Measurements from ENCODE around the gene HOXD11.

HOXD11 gene

DNA sequence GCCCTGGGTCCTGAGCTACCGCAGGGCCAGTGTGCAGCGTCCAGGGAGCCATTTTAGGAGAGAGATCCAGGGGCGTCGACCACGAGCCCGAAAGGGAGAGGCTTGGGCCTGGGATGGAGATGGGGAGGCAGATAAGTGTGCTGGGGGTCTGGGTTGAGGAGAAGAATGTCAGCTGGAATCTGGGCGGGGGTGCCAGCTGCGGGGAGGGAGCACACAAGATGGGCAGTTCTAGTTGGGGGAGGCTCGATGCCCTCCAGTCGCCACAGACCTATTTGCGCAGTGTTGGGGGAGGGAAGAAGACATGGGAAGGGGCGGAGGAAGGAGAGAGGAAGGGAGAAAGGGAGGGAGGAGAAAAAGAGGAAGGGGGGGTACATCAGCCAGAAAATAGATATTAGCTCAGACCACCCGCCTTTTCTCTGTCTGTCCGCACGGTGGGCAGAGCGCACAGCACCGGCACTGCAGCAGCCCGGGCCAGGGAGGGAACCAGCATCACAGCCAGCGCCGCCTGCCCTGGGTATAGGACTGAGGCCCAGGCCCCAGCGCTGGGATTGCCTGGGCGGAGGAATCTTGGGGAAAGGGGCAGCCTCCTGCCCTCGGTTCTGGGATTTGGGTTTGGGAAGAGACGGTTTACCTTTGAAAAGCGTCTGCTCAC lies 1.9 kb upstream of the HOXD11 start:
- Mint-ChIP-seq H3K4me1 (peaks cover 46% of the 10 kb centered on the region), H3K27me3 (peaks cover 95% of the 10 kb centered on the region), H3K4me3 (peak overlapping the region; percentile 55 to 72), H3K9me3 (no peaks in the 10 kb centered on the region), H3K27ac (no peak overlapping the region)
- ATAC-seq (no peak), DNase-seq (peak in 1 of 2 donors; percentile 7)

DNA sequence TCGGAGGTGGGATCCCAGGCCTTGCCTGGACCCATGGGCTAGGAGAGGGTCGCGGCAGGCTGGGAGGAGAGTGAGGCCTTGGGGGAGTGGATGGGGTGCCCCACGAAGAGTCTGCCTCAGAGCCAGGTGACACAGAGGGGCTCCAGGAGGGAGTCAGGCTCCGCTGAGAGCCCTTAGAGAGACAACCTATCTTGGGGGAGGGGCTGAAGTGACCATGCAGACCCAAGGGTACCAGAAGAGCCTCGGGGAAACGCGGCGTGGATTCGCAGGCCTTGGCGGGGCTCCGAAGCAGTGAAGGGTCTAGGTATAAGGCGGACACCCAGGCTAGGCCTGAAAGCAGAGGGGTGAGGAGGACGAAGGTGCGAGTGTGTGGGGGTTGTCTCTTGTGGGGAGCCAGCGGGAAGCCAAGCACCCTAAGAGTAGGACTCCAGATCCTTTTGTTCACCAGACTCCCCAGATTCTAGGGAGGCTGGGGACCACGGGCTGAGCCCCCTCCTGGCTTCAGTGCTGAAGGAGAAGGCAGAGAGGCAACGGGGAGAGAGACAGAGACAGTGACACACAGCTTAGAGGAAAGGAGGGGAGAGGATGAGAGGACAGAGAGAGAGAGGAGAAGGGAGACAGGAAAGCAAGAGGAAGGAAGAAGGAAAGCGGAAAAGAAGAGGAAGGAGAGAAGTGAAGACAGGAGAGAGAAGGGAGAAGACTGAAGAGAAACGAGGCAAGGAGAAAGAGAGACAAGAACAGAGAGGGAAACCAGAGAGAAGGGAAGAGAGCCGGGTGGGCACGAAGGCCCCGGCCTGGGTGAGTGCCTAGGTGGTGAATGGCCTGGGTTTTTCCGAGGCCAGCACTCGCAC lies 1.1 kb upstream of the HOXD11 start:
- ATAC-seq (peak; percentile 31), DNase-seq (peak in 1 of 2 donors; percentile 6)
- Mint-ChIP-seq H3K4me3 (peak overlapping the region; percentile 49 to 58), H3K9me3 (no peaks in the 10 kb centered on the region), H3K27me3 (peaks cover 95% of the 10 kb centered on the region), H3K27ac (no peak overlapping the region), H3K4me1 (peaks cover 44% of the 10 kb centered on the region)

DNA sequence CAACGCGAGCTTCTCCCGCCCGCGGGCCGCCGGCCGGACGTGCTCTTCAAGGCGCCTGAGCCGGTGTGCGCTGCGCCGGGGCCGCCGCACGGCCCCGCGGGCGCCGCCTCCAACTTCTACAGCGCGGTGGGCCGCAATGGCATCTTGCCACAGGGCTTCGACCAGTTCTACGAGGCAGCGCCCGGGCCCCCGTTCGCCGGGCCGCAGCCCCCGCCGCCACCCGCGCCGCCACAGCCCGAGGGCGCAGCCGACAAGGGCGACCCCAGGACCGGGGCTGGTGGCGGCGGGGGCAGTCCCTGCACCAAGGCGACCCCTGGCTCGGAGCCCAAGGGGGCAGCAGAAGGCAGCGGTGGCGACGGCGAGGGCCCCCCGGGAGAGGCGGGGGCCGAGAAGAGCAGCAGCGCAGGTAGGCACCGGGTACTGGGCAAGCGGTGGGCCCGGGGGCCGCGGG lies 676 bp downstream of the HOXD11 start:
- Mint-ChIP-seq H3K4me1 (peaks cover 48% of the 10 kb centered on the region), H3K4me3 (no peak overlapping the region), H3K27me3 (peaks cover 95% of the 10 kb centered on the region), H3K9me3 (no peaks in the 10 kb centered on the region), H3K27ac (no peak overlapping the region)
- ATAC-seq (no peak), DNase-seq (no peak)

DNA sequence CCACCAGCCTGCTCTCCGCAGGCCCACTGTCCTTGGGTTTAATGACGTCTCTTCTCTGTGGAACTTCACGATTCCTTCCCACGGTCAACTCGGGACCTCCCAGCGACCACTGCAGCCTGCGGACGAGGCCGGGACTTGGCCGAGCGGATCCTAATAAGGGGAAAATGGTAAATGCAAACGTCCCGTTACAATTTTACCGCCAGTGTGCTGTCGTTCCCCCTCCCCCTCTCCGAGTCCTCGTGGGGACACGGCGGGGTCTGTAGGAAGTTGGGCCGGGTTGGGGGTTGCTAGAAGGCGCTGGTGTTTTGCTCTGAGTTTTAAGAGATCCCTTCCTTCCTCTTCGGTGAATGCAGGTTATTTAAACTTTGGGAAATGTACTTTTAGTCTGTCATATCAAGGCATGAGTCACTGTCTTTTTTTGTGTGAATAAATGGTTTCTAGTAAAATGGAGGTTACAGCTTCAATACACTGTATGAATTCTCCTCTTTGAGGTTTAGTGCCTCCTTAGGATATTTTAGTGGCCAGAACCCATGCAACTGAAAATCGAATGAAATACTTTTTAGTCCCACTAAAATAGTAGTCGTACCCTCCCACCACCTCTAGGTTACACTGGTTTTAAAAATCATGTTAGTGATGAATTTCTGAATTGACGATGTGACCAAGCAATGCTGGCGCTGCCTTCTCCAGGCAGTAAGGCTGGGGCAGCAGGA lies 2.3 kb downstream of the HOXD11 start:
- no peak for ATAC-seq
- peaks cover 95% of the 10 kb centered on the region for H3K27me3 Mint-ChIP-seq
- H3K27ac Mint-ChIP-seq, result peak overlapping the region in 1 of 2 donors; percentile 42
- DNase-seq, result no peak
- no peaks in the 10 kb centered on the region for H3K9me3 Mint-ChIP-seq
- H3K4me3 Mint-ChIP-seq, result peak overlapping the region; percentile 10 to 49
- H3K4me1 Mint-ChIP-seq, result peaks cover 41% of the 10 kb centered on the region

DNA sequence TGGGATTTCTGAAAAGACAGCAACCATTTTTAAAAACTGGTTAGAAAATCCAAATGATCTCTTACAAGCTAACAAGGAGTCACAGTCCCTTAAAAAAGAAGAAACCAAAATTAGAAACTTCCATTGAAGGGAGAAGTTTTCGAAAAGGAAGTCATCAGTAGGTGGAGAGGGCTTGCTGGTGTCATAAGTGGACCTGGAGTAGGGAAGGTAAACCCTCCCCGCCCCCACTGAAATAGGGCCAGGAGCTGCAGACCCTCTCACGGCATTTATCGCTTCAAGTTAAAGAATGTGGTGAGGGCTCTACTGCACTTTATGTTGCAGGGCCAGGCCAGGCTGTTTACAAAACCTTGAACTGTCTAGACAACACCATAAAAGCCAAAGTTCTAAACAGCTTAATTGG lies 2.9 kb downstream of the HOXD11 start:
- Mint-ChIP-seq H3K4me3 (no peak overlapping the region), H3K9me3 (no peaks in the 10 kb centered on the region), H3K27me3 (peaks cover 95% of the 10 kb centered on the region), H3K27ac (no peak overlapping the region), H3K4me1 (peaks cover 35% of the 10 kb centered on the region)
- ATAC-seq (no peak), DNase-seq (no peak)

DNA sequence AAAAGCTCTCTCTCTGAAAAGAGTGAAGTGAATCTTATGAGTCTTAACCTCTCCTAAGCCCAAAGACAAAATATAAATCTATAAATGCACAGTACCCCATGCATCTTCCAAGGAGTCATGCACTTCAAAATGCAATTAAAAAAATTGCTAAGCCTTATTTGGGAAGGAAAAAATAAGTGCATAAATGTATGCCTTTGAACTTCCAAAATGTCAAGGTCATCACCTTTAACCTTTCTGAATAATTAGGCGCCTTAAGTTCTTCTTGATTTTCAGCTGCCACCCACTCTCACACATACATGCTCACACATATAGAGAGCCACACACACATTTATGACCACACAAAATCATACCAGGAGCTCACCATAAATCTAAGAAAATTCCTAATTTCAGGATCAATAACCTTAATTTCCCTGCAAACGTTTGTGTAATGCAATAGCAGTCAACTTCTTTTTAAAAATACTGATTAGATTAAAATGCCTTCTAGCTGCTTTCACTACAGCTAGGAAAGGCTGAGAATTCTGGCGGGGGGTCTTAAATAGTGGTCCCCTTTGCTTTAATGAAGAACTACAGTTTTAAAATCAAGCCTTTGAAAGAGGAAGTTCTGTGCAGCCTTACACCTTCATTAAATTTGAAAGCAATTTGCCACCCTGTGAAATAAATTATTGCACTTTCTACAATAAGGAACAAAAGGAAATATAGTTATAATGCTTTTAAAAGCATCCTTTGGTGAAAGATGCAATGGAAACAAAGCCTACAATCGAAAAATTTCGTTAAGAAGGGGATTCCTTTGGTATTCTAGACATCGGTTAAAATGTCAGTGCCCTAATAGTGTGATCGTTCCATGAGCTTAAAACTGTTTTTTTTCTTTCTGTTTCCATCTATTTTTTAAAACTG lies 3.6 kb downstream of the HOXD11 start:
- H3K27me3 Mint-ChIP-seq, result peaks cover 92% of the 10 kb centered on the region
- no peak overlapping the region for H3K27ac Mint-ChIP-seq
- H3K4me3 Mint-ChIP-seq, result no peak overlapping the region
- ATAC-seq, result no peak
- peaks cover 28% of the 10 kb centered on the region for H3K4me1 Mint-ChIP-seq
- no peak for DNase-seq
- no peaks in the 10 kb centered on the region for H3K9me3 Mint-ChIP-seq

DNA sequence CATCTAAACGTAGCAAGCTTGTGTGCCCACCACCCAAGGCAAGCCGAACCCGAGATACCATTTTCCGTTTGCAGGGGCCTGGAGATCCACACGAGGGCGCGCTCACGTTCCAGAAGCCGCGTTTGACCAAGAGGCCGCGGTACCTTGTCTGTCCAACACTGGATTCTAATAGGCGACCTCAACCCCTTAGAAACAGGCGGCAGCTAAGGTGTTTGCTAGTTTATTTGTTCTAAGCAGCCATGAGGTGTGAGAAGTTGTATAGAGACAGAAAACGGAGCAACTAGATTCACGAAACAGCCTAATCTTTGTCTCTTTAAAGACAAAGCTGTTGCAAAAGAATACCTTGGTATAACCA lies 4.2 kb downstream of the HOXD11 start:
- H3K27ac Mint-ChIP-seq, result peak overlapping the region in 1 of 2 donors; percentile 67
- no peak overlapping the region for H3K4me3 Mint-ChIP-seq
- H3K9me3 Mint-ChIP-seq, result no peaks in the 10 kb centered on the region
- DNase-seq (peak in 1 of 2 donors; percentile 41), ATAC-seq (no peak)
- peaks cover 22% of the 10 kb centered on the region for H3K4me1 Mint-ChIP-seq
- peaks cover 92% of the 10 kb centered on the region for H3K27me3 Mint-ChIP-seq

DNA sequence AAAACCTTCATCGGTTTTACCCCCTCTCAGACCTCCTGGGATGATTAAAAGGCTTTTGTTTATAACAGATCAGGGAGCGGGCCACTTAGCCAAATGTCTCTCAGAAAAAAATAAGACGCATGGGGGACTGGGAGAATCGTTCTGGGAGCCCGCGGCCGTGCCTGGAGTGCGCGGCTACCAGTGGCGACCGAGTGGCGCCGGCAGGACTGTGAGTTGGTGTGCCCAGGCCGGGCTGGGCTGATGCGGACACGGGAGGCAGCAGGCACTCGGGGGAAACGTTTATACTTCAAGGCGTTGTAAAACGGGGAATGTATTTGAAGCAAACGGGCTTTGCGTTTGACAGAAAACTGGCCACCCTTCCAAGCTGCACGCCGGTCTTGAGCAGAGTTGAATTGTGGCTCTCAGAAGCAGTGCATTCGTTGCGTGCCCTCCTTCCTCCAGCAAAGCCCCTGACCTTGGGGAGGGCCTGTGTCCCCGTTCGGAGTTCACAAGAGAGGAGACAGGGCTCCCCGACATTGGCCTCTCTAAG lies 4.8 kb downstream of the HOXD11 start:
- Mint-ChIP-seq H3K27me3 (peaks cover 92% of the 10 kb centered on the region), H3K4me3 (no peak overlapping the region), H3K27ac (peak overlapping the region in 1 of 2 donors; percentile 95), H3K4me1 (peaks cover 19% of the 10 kb centered on the region), H3K9me3 (peaks cover 0 to 5% of the 10 kb centered on the region in 2 donors)
- no peak for DNase-seq
- ATAC-seq, result no peak

DNA sequence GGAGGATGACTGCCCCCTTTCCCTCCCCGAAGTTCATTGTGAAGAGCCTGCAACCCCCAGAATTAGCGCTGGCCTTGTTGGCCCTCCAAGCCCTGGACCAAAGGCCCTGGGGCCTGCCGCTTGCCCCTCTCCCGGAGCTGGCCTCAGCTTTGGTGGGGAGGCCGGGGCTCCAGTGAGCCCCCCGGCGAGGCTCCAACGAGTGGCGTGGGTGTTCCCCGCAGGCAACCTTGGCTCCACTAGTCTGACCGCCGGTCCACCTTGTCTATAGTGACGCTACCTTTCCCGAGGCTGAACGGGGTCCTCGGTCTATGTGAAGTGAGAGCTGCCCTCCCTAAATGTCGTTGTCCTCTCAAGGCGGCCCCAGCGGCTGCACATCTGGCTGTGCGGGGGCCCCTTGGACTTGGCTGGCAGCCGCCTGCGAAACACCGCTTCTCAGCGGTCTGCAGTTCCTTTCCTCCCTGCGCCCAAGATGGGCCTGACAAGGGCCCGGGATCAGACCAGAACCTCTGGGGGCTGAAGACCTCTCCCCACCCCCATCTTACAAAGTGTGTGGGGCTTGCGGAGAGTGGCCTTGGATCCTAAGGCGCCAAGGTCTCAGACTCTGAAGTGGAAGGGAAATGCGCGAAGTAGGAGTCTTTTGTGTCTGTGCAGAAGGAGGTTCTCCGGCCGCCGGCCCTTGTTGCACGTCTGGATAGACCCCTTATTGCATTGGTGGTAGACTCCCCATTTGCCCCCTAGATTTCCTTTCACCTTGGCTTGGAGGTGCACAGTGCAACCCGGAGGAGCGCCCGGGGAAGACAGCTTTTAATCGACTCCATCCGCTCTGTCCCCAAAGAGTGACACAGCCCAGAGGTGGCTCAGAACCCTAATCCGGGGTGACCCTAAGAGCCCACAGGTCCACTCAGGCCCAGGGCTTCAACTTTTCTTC lies 5.6 kb downstream of the HOXD11 start:
- Mint-ChIP-seq H3K27me3 (peaks cover 93% of the 10 kb centered on the region), H3K4me3 (no peak overlapping the region), H3K27ac (peak overlapping the region in 1 of 2 donors; percentile 91), H3K4me1 (peaks cover 19% of the 10 kb centered on the region), H3K9me3 (peaks cover 0 to 11% of the 10 kb centered on the region in 2 donors)
- ATAC-seq, result no peak
- DNase-seq, result no peak

DNA sequence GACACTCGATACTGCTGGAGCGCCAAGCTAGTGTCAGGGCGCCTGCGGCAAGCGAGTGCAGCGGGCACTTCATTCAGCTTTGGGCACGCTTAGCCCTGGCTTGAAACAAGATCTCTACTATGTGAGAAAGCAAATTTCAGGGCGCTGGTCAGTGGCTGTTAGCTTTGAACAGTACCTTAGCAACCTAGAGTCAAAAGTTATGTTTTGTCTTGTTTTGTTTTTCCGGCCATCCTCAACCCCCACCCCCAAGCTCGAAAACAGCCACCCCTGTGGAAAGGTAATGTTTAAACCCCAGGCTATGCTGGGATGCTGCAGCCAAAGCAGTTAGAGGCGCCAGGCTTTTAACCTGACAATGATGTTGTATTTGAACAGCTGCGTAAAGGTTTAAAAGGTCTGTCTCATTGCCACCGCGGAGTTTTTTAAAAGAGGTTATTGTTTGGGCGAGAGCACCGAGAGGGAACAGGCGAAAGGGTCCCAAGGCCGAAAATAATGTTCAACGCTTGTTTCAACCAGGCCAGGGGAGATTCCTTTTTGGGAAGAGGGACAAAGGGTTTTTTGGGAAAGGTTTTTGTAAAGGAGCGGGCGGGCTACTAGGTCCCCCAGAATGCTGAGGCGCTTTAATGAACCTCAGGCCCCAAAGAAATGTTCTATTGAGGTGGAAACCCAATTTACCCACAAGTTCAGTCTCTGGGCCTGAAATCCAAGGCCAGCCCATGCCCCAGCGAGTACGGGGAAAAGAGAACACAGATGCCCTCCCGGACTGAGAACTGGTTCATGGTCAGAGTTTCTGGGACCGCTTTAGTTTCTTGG lies 7.2 kb downstream of the HOXD11 start:
- DNase-seq, result no peak
- Mint-ChIP-seq H3K27ac (no peak overlapping the region), H3K4me1 (peaks cover 23% of the 10 kb centered on the region), H3K4me3 (no peak overlapping the region), H3K27me3 (peaks cover 97% of the 10 kb centered on the region), H3K9me3 (peaks cover 8 to 11% of the 10 kb centered on the region in 2 donors)
- ATAC-seq, result no peak

DNA sequence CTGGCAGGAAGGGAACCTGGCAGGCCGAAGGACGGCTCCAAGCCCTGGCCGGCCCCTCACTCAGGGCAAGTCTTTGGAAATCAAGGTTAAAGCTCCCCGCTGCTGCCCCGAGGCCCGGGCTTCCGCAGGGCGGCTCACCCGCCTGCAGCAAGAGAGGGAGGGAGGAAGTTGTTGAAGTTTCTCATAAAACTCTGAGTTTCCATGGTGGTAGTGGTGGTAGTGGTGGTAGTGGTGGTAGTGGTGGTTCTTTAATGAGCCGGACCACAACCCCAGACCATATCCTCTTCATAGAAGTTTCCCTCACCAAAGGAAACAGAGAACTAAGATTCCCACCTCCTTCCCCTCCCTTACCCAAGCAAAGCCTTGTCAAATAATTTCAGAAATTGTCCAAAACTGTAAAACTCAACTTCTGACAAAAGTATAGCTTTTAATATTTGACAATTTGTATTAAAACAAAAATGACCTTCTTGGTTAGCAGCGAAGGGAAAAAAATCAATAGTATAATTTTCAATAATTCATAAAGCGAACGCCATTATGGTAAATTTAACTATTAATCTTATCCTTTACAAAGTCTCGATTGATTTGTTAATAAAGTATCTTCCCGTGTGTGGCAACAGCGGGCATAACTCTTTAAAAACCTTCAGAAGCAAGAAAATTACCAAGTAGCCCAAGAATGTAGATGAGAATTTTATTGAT lies 8.0 kb downstream of the HOXD11 start:
- Mint-ChIP-seq H3K27me3 (peaks cover 97% of the 10 kb centered on the region), H3K27ac (no peak overlapping the region), H3K4me1 (peaks cover 19% of the 10 kb centered on the region), H3K9me3 (peaks cover 8 to 11% of the 10 kb centered on the region in 2 donors), H3K4me3 (no peak overlapping the region)
- DNase-seq (no peak), ATAC-seq (no peak)

DNA sequence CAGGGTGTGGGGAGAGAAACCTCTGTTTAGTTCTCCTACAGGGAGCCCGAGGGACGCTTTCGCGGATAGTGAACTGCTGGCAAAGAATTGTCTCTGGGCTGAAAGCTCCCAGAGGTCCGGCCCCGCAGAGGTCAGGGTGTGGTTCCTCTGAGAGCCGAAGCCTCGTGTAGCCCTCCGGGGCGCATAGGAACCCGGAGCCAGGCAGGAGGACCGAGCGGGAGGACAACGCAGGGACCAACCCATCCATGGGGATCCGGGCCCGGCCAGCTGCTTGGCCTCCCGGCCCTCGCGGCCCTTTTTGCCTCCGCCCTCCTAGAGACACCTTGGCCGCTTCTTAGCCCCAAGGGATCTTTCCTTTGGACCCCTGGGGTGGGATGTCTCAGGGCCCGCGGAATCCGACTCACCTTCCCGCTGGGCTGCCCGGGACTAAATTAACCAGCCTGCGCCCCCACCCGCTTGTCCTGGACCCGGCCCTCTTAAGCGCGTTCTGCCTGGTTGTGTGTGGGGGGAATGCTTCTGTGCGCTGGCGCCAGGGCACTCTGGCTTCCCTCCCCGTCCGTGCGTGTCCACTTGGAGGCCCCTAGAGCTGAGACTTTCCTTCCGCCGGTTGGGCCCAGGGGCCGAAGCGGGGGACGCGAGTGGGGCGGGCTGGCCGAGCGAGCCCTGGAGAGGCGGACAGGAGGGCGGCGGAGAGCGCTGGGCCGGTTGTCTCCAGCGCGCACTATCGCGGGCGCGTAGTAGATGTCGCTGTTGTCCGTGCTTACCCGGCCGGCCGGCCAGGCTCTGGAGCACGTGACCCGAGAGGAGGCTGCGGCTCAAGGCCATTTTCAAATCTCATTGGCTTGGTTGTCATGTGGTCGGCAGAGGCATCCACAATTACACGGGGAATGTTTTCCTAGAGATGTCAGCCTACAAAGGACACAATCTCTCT lies 9.1 kb downstream of the HOXD11 start, which contains the start of gene HOXD10:
TSS of gene HOXD10 (plus strand) at position 896 of the 931 bp plus-strand sequence. CDS start 56 bp downstream, outside the sequence.
- H3K4me3 Mint-ChIP-seq, result no peak within 1 kb of the TSS
- H3K4me1 Mint-ChIP-seq, result peaks cover 18% of the 10 kb centered on the region
- peak within 1 kb of the TSS in 1 of 2 donors; percentile 63 for H3K27ac Mint-ChIP-seq
- peaks cover 8 to 11% of the 10 kb centered on the region in 2 donors for H3K9me3 Mint-ChIP-seq
- peaks cover 97% of the 10 kb centered on the region for H3K27me3 Mint-ChIP-seq
- ATAC-seq, result no peak
- DNase-seq, result no peak
